T-helper 1 cell treated with Interleukin-12 subunit alpha and Interleukin-12 subunit beta and Interleukin-4 antibody, amounts not matched to agents 30 μg/mL and 1 μg/mL, for 36 hours (primary cell): ENCODE results near the gene TRPM1.

Experiments used
- H3K27ac Mint-ChIP-seq: one replicate; pipeline ENCODE4 v1.8.0; 2021; ENCODE audit warnings: mild to moderate bottlenecking, mixed read lengths
- H3K27me3 Mint-ChIP-seq: one replicate; pipeline ENCODE4 v1.8.0; 2021; ENCODE audit warnings: low read depth, mixed read lengths
- H3K36me3 Mint-ChIP-seq: one replicate; pipeline ENCODE4 v1.8.0; 2021; ENCODE audit warnings: low read depth, mixed read lengths
- H3K4me1 Mint-ChIP-seq: one replicate; pipeline ENCODE4 v1.8.0; 2021; ENCODE audit warnings: low read depth, mixed read lengths
- H3K4me3 Mint-ChIP-seq: one replicate; pipeline ENCODE4 v1.8.0; 2021; ENCODE audit warnings: mild to moderate bottlenecking, moderate library complexity, mixed read lengths
- H3K9me3 Mint-ChIP-seq: one replicate; pipeline ENCODE4 v1.8.0; 2021; ENCODE audit warnings: mixed read lengths

TRPM1 gene

GRCh38 chr15:31130576-31131237 lies 29.2 kb upstream of the TRPM1 start:
- no peak overlapping the region for H3K4me3 Mint-ChIP-seq
- no peaks in the 10 kb centered on the region for H3K36me3 Mint-ChIP-seq
- peaks cover 11% of the 10 kb centered on the region for H3K27me3 Mint-ChIP-seq
- H3K9me3 Mint-ChIP-seq: no peaks in the 10 kb centered on the region
- H3K4me1 Mint-ChIP-seq: peaks cover 2% of the 10 kb centered on the region
- H3K27ac Mint-ChIP-seq: no peak overlapping the region

DNA sequence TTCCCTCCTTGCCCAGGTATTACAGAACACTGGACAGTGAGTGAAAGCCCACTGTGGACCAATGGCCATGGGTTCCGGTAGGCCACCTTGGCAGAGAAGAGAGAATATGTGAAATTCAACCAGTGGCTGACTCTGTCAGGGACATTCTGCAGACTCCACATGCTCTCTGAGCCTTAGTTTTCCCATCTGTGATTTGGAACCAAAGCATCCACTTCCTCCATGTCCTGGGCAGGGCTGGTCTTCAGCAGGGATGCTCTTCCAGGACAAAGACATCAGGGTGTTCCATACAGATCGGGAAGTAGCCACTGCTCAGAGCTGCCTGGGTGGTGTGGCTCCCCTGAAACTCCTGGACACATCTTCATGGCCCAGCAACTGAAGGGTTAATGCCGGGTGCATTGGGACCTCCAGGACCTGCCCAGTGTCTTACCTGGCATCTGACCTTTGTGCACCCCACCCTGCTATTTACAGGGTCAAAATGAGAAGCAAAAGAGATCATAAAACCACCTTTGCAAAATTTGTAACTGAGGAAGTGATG lies 28.3 kb upstream of the TRPM1 start:
- H3K9me3 Mint-ChIP-seq: no peaks in the 10 kb centered on the region
- no peaks in the 10 kb centered on the region for H3K36me3 Mint-ChIP-seq
- peaks cover 2% of the 10 kb centered on the region for H3K4me1 Mint-ChIP-seq
- no peak overlapping the region for H3K27ac Mint-ChIP-seq
- H3K4me3 Mint-ChIP-seq: no peak overlapping the region
- peaks cover 8% of the 10 kb centered on the region for H3K27me3 Mint-ChIP-seq

DNA sequence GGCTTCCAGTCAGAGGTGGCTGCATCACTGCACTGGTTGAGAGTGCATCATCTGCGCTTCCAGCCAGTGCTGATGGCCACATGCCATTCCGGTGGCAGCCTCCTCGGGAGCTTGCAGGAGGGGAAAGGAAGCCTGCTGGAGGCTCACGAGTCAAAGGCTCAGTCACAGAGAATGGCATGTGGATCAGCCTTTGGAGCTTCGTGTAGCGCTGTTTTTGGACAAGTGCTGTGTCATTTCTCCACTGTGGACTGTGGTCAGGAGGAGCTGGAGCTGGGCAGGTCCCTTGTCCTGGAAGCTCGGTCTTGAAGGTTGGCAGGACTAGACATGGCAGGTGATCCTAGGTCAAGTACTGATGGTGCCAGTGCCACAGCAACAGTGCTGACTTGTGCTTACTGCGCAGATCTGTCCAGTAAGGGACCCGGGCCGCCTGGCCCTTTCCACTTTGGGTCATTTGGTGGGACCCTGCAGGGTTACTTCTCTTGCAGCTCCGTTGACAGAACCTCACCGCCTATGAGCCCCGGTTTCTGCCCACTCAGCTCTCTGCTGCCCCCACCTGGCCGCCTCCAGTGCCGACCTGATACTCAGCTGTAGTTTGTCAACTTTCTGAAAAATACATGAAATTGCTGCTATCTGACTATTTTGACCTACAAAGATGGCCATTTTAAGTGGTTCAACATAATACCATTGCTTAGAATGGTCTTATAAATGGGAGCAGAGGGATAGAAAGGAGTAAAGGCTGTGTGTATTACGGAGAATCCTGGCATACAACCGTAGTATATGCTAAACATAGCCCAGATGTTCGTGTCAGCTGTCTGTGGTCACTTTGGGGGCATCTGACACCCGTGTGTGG lies 27.6 kb upstream of the TRPM1 start:
- H3K27ac Mint-ChIP-seq: no peak overlapping the region
- no peaks in the 10 kb centered on the region for H3K9me3 Mint-ChIP-seq
- H3K27me3 Mint-ChIP-seq: peaks cover 8% of the 10 kb centered on the region
- H3K4me1 Mint-ChIP-seq: peaks cover 2% of the 10 kb centered on the region
- no peak overlapping the region for H3K4me3 Mint-ChIP-seq
- no peaks in the 10 kb centered on the region for H3K36me3 Mint-ChIP-seq

DNA sequence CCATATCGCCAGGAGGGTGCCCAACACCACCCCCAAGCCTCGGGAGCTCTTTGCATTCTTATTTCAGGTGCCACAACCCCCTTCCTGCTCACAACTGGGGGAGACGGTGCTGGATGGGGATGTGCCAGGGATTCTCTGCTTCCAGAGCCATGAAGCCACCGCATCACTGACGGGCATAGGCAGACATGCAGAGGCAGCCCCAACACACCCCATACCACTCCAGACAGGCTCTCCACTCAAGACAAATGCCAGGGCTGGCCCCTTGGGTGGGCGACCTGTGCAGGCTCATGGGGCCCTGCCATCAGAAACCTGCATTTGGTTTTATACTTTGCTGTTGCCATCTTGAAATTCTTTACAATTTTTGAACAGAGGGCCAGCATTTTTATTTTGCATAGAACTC lies 27.0 kb upstream of the TRPM1 start:
- Mint-ChIP-seq H3K9me3 (no peaks in the 10 kb centered on the region), H3K27me3 (peaks cover 5% of the 10 kb centered on the region), H3K4me3 (no peak overlapping the region), H3K36me3 (no peaks in the 10 kb centered on the region), H3K27ac (no peak overlapping the region), H3K4me1 (peaks cover 2% of the 10 kb centered on the region)

DNA sequence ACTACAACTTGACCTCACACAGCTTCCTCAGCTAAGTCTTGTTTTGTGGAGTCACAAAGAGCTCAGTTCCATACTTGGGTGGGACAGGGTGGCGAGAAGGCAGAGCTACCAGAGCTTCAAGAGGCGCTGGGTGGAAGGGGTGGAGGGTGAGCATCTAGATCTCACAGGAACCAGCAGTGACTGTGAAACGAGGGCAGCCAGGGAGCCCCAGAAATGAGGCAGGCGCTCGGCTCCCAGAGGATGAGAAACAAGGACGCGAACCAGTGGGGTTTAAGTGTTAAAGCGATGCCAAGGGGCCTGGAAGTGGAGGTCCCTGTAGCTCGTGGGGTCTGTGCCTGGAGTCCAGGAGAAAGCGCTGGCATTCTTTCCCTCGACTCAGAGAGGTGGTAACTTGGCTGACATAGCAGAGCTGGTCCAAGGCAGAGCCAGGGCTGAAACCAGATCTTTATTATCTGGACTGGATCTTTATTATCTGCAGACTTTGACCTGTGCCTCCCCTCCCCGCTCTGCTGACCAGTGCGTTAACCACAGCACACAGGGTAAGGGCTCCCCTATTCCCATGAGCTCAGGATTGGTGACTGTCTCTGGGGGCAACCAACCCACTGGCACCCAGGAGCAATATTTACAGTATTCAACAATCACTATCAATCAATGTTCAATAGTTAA lies 26.2 kb upstream of the TRPM1 start:
- H3K27ac Mint-ChIP-seq: no peak overlapping the region
- no peak overlapping the region for H3K4me3 Mint-ChIP-seq
- H3K36me3 Mint-ChIP-seq: no peaks in the 10 kb centered on the region
- peaks cover 5% of the 10 kb centered on the region for H3K9me3 Mint-ChIP-seq
- peaks cover 2% of the 10 kb centered on the region for H3K4me1 Mint-ChIP-seq
- peaks cover 3% of the 10 kb centered on the region for H3K27me3 Mint-ChIP-seq

GRCh38 chr15:31125061-31125460 lies 23.5 kb upstream of the TRPM1 start:
- Mint-ChIP-seq H3K4me3 (no peak overlapping the region), H3K36me3 (no peaks in the 10 kb centered on the region), H3K27ac (no peak overlapping the region), H3K9me3 (peaks cover 12% of the 10 kb centered on the region), H3K4me1 (no peaks in the 10 kb centered on the region), H3K27me3 (peaks cover 23% of the 10 kb centered on the region)

- Mint-ChIP-seq H3K4me3 (no peak overlapping the region), H3K27me3 (peaks cover 30% of the 10 kb centered on the region), H3K36me3 (no peaks in the 10 kb centered on the region), H3K9me3 (peaks cover under 1% of the 10 kb centered on the region), H3K4me1 (no peaks in the 10 kb centered on the region), H3K27ac (no peak overlapping the region)
Observed at GRCh38 chr15:31116423-31117030, 15.0 kb upstream of the TRPM1 start.

GRCh38 chr15:31111091-31111647 lies 9.6 kb upstream of the TRPM1 start:
- peaks cover 2% of the 10 kb centered on the region for H3K4me1 Mint-ChIP-seq
- no peaks in the 10 kb centered on the region for H3K9me3 Mint-ChIP-seq
- peaks cover 18% of the 10 kb centered on the region for H3K27me3 Mint-ChIP-seq
- no peak overlapping the region for H3K27ac Mint-ChIP-seq
- no peak overlapping the region for H3K4me3 Mint-ChIP-seq
- H3K36me3 Mint-ChIP-seq: no peaks in the 10 kb centered on the region

DNA sequence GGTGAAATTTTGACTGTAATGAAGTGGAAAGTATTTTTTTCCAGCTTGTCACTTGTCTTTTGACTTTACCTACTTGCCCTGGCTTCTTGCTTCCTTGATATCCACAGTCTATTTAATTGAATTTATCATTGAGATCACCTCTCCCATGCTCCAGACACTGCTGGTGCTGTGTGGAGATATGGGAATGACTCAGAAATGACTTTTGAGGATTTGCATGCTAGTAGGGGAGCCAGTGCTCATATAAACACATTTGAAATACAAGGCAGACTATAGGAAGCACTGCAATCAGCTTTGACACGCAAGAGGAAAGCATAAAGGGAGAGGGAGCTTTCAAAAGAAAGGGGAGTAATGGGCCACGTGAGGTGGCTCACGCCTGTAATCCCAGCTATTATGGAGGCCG lies 7.3 kb upstream of the TRPM1 start:
- no peaks in the 10 kb centered on the region for H3K36me3 Mint-ChIP-seq
- H3K27me3 Mint-ChIP-seq: peaks cover 14% of the 10 kb centered on the region
- peaks cover 2% of the 10 kb centered on the region for H3K4me1 Mint-ChIP-seq
- no peak overlapping the region for H3K27ac Mint-ChIP-seq
- H3K4me3 Mint-ChIP-seq: no peak overlapping the region
- H3K9me3 Mint-ChIP-seq: no peaks in the 10 kb centered on the region

- no peaks in the 10 kb centered on the region for H3K36me3 Mint-ChIP-seq
- H3K9me3 Mint-ChIP-seq: no peaks in the 10 kb centered on the region
- peaks cover 8% of the 10 kb centered on the region for H3K27me3 Mint-ChIP-seq
- no peak overlapping the region for H3K4me3 Mint-ChIP-seq
- H3K27ac Mint-ChIP-seq: no peak overlapping the region
- H3K4me1 Mint-ChIP-seq: peaks cover 2% of the 10 kb centered on the region
Observed at GRCh38 chr15:31106495-31107300, 5.2 kb upstream of the TRPM1 start.

DNA sequence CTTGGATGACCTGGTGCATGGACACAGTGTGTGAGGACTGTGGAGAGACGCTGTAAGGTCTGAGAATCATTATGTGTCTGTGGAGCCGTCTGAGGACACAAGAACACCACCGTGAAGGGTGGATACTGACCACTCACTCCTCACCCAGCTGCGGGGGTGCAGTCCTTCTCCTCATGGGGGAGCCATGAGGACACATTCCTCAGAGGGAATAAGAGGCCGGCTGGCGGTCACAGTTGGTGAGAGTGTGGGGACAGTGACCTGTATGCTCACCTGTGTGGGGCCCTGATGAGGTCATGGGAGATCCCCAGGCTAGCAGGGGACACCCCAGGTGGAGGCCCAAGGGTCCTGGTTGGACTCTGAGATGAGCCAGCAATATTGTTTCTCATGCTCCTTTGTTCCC lies 2.5 kb upstream of the TRPM1 start:
- Mint-ChIP-seq H3K4me1 (no peaks in the 10 kb centered on the region), H3K27ac (no peak overlapping the region), H3K9me3 (no peaks in the 10 kb centered on the region), H3K27me3 (peaks cover 11% of the 10 kb centered on the region), H3K36me3 (no peaks in the 10 kb centered on the region), H3K4me3 (no peak overlapping the region)

DNA sequence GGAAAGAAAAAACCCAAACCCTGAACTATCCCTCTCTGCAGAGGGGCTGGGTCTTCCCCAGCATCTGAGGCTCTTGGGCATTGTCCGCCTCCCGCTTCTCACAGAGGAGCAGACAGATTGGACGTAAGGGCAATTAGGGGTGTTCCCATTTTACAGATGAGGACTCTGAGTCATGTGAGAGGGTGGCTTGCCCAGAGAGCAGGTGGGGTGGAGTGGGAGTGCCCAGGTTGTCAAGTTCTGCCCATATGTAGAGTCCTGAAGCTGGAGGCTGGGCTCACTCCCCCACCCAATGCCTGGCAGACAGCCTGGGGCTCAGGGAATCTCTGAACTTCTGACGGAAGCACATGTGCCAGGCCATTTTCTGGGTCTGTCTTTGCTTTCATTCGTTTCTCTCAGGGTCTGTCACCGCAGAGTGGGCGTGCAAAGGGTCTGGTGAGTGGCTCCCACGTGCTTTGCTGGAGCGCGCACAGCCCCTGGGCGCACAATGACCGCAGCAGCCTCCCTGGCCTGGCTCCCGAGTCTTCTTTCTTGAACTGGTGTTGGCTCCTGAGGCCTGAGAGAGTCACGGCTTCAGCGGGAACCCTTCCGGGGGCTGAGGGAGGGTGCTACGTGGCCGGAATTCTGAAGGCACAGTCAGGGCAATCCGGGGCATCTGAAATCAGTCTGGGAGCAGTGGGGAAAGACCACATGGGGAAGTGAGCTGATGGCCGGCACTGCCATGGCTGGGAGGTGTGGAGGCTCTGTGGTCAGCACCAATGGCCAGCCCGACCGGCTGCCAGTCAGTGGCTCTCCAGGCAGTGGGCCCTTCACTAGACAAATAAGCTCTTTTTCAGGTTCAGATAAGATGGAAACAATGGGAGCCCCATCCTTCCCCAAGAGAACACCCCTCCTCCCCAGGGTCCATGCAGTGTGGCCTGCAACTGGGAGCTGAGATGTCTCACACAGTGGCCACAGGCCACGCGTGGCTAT lies 1.1 kb upstream of the TRPM1 start:
- no peaks in the 10 kb centered on the region for H3K36me3 Mint-ChIP-seq
- no peaks in the 10 kb centered on the region for H3K9me3 Mint-ChIP-seq
- H3K27ac Mint-ChIP-seq: no peak overlapping the region
- H3K27me3 Mint-ChIP-seq: peaks cover 11% of the 10 kb centered on the region
- no peak overlapping the region for H3K4me3 Mint-ChIP-seq
- no peaks in the 10 kb centered on the region for H3K4me1 Mint-ChIP-seq

GRCh38 chr15:31102039-31102321 lies 455 bp upstream of the TRPM1 start:
- Mint-ChIP-seq H3K27ac (no peak overlapping the region), H3K36me3 (no peaks in the 10 kb centered on the region), H3K9me3 (no peaks in the 10 kb centered on the region)

More at GRCh38 chr15:31102039-31102321, 455 bp upstream of the TRPM1 start:
- H3K4me3 Mint-ChIP-seq: no peak overlapping the region
- no peaks in the 10 kb centered on the region for H3K4me1 Mint-ChIP-seq
- peaks cover 5% of the 10 kb centered on the region for H3K27me3 Mint-ChIP-seq
